IPS-18c (cell line): ENCODE data around the gene SLC28A1.

Experiments
- H3K4me3 ChIP-seq: 2 replicates; pipeline ENCODE4 v1.7.0; 2013; ENCODE audit warnings: low read depth, mild to moderate bottlenecking, low read length, moderate library complexity; ENCODE audit not compliant: insufficient read depth
- H3K9me3 ChIP-seq: one replicate; pipeline ENCODE4 v1.6.1; 2013; ENCODE audit warnings: mild to moderate bottlenecking, low read length, moderate library complexity; ENCODE audit not compliant: control insufficient read depth, insufficient read depth

The SLC28A1 gene

DNA sequence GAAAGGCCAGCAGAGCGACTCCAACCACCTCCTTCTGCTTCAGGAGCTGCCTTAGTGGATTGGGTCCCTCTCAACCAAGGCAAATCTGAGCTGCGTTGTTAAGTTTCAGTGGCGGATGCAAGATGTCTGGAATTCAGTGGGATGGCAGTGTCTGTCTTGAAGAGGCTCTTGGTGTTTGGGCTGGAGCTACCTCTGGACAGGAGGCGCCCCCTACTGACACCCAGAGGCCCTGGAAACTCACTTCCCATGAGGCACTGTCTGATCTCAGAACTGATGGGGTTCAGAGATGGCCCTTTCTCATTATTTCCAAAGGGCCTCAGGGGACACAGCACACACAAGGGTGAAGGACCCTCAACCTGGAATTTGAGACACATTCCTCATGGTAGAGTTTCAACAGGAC lies 6.0 kb upstream of the SLC28A1 start:
- no peak overlapping the region for H3K4me3 ChIP-seq

DNA sequence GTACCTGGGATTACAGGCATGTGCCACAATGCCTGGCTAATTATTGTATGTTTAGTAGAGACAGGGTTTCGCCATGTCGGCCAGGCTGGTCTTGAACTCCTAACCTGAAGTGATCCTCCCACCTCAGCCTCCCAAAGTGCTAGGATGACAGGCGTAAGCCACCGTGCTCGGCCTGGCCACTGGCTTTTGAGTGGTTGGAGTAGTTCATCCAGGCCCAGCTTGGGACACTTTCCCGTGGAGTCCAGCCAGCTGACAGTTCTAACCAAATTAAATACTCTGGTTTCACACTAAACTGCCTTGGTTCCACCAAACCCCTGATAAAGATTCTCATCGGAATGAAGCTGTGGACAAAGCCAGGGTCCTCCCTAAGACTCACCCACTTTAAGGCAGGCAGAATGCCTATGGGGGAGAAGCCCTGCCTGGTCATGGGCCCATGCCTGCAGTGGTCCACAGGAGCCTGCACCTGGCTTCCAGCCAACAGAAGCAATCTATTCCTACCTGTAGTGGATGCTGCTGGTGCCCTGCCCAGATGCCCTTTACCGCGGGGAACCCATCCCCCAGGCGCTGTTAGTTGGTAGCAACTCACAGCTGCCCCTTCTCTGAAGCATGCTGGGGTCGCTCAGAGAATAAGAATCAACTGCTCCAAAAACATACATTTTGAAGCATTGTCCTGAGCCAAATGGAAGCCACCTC lies 5.2 kb upstream of the SLC28A1 start:
- Histone ChIP-seq H3K9me3 (no peaks in the 10 kb centered on the region), H3K4me3 (no peak overlapping the region)

More for the DNA sequence above, 6.0 kb upstream of the SLC28A1 start:
- H3K9me3 ChIP-seq = no peaks in the 10 kb centered on the region

DNA sequence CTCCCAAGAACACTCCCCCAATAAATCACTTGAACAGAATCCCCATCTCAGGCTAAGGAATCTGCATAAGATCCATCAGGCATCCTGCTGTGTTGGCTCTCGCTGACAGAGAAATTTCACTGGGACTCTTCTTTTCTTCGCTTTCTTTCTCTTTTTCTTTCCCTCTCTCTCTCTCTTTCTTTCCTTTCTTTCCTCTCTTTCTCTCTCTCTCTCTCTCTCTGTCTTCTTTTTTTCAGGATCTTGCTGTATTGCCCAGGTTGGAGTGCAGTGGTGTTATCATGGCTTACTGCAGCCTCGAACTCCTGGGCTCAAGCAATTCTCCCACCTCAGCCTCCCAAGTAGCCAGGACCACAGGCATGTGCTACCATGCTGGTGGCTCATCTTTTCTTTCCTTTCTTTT lies 4.5 kb upstream of the SLC28A1 start:
- no peak overlapping the region for H3K4me3 ChIP-seq
- no peaks in the 10 kb centered on the region for H3K9me3 ChIP-seq

DNA sequence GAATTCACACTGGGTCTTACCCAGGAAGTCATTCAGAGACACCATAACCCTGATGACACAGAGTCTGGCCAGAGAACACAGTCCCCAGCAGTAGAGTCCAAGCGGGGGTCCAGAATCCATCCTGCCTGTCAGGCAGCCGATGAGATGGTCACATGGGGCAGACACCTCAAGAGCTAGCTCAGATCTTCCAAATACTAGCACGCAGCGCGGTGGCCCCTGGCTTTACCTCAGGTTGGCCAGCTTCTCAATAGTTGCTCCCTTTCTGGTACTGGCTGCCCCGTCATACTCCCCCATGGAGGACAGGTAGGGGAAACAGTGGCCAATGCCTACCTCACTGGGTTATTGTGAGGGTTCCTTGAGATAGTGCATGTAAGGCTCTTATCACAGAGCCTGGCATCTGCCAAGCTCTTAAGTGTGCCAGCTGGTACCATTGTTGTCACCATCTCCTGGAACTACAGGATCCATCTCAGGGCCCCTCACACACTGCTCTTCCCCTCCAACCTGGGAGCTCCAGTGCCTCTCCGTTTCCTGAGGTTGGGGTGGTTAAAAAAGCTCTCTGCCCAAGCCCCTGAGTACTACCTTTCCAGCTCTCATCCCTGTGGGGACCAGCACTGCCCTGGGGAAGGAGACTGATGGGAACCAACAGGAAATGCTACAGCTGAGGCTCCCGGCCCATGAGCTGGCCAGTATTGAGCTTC lies 3.5 kb upstream of the SLC28A1 start:
- Histone ChIP-seq H3K9me3 (no peaks in the 10 kb centered on the region), H3K4me3 (no peak overlapping the region)

DNA sequence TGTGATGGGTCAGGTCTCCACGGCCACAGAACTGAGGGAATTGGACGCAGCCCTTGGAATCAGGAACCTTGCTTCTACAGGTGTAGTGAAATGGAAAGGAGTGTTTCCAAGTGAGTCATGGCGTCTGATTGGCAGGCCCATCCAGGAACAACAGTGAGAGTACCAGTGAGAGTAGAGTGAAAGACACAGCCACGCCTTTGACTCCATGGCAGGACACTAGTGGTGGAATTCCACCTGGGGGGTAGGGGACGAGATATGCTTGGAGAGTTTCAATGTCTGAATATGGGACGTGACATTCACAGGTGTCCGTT lies 3.0 kb upstream of the SLC28A1 start:
- Histone ChIP-seq H3K4me3 (no peak overlapping the region), H3K9me3 (no peaks in the 10 kb centered on the region)

DNA sequence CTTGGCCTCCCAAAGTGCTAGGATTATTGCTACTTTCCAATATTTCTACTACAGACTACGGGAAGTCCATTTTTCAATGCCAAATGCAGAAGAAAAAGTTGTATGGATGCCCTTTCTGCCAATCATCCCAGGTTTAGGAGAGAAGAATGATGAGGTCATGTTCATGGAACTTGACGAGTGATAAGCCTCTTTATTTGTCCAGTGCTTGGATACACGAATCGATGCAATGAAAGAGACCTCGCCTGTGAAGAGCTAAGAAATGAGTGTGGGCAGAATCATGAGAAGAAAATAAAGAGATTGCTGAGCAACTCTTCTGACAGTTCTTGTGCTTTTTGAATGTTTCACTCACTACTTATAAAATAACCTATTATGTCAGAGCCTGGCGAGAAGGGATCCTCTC lies 996 bp upstream of the SLC28A1 start:
- H3K4me3 ChIP-seq = no peak overlapping the region
- H3K9me3 ChIP-seq = no peaks in the 10 kb centered on the region

DNA sequence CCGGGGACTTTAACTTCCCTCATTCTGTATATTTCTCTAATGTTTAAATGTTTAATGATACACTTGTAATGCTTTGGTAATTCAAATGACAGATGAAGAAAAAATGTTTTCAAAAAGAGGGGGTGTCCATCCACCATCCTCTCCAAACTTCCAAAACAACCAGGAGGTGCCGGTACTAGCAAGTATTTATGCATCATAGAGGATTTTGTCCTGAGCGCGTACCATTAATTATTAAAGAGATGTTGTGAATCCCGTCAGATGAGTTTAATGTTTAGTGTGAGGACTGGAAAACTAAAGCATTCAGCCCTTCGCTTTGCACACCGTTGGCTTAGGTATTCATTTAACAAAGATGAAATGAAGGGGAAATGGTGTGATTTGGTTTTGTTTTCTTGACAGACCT lies 1.3 kb downstream of the SLC28A1 start:
- H3K9me3 ChIP-seq = no peaks in the 10 kb centered on the region

DNA sequence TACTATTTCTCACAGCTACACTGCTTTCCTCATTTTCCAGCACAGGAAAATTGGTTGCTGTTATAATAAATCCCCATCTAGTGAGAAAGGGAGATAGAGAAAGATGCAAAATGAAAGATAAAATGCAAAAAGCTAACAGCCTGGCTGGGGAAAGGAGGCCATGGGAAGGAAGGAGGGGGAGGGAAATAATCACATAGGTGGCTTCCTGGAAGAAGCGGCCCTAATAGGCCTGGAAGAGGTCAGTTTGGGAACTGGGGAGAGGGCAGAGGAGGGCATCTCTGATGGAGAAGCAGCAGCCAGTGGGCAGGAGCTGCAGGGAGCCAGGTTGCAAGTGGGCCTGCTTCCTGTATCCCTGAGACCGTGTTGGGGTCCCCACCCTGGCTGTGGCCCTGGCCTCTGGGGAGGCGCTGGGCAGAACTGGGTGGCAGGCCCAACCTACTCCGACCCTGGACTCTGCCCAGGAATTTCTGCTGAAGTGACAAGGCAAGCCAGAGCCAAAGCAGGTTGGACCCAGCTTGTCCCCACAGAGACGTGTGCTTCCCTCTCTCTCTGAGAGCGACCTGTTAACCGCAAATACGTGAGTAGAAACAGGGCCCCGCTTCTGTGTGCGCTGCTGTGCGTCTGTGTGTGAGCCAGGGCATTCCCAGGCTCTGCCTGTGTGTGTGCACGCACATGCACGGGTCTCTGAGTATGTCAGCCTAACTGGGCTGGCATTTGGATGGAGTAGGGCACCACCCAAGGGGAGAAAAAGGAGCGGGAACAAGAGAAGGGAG lies 1.9 kb downstream of the SLC28A1 start:
- Histone ChIP-seq H3K4me3 (no peak overlapping the region), H3K9me3 (no peaks in the 10 kb centered on the region)

More for the DNA sequence above, 1.3 kb downstream of the SLC28A1 start:
- no peak overlapping the region for H3K4me3 ChIP-seq

DNA sequence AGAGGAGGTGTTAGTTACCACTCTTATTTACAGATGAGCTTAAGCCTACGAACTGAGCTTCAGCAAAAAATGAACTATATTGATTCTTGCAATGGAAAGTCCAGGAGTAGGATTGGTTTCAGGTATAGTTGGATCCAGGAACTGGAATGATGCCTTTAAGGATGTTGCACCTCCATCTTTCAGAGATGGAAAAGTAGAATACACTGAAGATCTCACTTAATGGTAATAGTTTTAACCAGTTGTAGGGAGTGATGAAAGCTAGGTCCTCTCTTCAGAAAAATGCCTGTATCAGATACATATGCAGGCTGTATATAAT lies 2.5 kb downstream of the SLC28A1 start:
- H3K4me3 ChIP-seq = no peak overlapping the region
- H3K9me3 ChIP-seq = no peaks in the 10 kb centered on the region

DNA sequence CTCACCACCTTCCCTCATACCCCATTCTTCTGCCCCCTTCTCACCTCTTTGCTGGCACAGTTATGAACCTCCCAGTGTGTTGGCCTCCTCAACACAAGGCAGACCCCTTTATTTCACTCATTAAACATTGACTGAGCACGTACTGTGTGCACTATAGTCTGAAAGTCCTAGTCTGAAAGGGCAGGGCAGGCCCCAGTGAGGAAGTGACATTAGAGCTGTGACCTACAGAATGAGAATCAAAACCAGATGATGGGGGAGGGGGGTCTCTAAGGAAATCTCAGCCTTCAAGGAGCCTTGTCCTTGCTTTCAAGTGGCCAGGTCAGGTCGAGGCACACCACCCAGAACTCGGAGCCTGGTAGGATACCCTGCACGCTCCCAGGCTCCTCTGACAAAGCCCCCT lies 3.5 kb downstream of the SLC28A1 start:
- H3K4me3 ChIP-seq = no peak overlapping the region

DNA sequence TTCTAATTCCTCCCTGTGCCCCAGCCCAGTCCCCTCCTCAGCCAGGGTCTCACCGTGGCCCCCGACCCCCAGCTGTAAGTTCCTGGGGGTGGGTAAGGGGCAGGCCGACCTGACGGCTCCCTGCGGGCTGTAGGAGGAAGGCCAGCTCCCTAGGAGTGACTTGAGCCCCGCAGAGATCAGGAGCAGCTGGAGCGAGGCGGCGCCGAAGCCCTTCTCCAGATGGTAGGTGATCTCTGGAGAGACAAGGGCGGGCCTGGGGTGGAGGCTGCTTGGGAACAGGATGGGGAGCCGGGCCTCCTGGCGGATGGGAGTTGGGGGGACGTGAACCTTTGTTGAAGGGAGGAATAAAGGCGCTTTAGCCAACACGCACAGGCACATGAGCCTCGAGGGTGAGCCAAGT lies 4.2 kb downstream of the SLC28A1 start:
- Histone ChIP-seq H3K9me3 (no peaks in the 10 kb centered on the region), H3K4me3 (no peak overlapping the region)

More for the DNA sequence above, 3.5 kb downstream of the SLC28A1 start:
- H3K9me3 ChIP-seq = no peaks in the 10 kb centered on the region

DNA sequence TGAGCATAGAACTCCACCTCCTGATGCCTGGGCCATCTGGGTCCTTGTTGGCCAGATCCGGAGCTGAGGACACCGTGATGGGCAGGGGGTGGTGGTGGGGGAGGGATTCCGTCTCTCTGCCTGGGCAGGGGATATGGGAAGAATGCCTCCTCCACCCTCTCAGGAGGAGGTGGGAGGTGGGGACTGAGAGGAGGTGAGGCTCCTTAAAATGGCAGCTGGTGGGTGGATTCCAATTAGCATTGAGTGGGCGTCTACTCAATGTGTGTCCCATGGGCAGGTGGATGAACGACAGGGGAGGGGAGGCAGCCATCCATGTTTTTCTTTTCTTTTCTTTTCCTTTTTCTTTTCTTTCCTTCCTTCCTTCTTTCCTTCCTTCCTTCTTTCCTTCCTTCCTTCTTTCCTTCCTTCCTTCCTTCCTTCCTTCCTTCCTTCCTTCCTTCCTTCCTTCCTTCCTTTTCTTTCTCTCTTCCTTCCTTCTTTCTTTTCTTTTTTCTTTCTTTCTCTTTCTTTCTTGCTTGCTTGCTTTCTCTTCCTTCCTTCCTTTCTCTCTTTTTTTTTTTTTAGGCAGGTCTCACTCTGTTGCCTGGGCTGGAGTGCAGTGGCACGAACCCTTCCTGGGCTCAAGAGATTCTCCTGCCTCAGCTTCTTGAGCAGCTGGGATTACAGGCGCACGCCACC lies 5.0 kb downstream of the SLC28A1 start:
- Histone ChIP-seq H3K4me3 (no peak overlapping the region), H3K9me3 (no peaks in the 10 kb centered on the region)

DNA sequence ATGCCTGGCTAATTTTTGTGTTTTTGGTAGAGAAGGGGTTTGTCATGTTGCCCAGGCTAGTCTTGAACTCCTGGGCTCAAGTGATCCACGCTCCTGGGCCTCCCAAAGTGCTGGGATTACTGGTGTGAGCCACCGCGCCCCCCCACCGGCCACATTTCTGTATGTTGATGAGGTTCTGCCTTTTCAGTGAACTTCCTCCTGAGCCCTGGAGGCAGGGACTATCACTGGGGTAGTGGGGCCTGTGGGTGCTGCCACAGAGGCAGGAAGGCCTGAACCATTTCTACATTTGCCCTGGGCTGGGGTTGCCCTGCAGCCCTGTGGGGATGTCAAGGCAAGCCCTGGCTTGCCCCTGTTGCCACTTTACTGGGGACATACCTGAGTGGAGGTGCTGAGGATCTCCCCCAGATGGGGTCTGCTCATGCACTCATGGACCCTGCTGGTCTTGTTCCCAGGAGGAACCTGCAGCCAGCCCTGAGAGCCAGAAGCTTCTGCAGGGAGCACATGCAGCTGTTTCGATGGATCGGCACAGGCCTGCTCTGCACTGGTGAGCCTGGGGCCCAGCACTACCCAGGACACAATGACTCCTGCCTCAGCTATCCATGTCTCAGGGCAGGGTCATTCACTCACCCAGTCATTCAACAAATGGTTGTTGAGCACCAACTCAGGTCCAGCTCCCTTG lies 5.7 kb downstream of the SLC28A1 start:
- no peaks in the 10 kb centered on the region for H3K9me3 ChIP-seq

DNA sequence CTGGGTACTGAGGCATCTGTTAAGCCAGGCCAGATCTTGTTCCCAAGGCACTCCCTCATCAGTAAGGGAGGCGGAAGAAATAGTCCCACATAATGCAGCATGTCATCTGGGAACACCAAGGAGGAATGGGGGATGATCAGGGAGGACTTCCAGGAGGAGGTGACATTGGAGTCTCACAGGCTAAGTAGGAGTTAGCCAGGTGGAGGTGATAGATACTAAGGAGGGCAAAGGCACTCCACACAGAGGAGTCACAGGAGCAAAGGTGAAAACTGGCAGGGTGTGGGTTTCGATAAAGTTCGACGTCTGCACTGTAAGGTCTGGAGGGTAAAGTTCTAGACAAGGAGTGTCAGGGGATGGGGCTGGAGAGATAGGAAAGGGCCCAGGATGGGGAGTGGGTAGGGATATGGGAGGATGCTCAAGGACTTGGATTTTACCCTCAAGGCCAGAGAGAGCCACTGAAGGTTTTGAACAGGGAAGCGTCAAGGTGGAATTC lies 6.3 kb downstream of the SLC28A1 start:
- Histone ChIP-seq H3K9me3 (no peaks in the 10 kb centered on the region), H3K4me3 (no peak overlapping the region)

More for the DNA sequence above, 5.7 kb downstream of the SLC28A1 start:
- H3K4me3 ChIP-seq = no peak overlapping the region

DNA sequence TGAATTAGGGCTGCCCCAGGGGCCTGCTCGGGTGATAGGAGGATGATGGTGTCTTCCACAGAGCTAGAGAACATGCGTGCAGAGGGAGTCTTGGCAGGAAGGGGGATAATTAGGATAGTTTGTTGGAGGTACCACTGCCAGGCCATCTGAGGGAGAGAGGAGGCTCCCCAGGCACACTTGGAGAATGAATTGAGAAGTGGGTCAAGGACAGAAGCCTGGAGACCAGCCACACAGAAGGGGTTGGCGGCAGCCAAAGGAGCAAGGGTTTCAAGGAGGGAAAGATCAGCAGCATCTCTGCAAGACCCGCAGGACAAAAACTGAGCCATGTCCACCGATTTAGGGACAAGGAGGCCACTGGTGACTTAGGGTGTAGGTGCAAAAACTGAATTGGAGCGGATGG lies 6.9 kb downstream of the SLC28A1 start:
- Histone ChIP-seq H3K9me3 (no peaks in the 10 kb centered on the region), H3K4me3 (no peak overlapping the region)

DNA sequence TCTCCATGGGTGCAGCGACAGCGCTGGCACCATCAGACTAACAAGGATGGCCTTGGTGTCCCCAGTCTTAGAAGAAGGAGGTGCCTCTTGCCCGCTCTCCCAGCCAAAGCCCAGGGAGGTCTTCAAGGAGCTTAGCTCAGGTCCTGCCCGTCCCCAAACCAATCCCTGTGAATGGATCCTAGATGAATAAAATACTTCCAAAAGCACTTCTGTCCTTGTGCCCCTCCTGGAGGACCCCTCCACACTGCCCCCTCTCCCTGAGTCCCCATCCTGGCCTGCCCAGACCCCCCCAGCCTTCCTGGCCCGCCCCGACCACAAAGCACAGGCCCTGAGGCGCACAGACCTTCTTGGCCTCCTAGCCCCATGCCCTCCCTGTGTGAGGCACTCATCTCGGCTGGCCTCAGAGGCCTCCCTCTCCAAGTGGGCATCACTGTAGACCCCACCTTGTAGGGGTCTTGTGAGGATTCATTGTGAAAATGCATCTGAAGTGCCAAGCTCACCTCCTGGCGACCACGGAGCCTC lies 8.4 kb downstream of the SLC28A1 start:
- no peaks in the 10 kb centered on the region for H3K9me3 ChIP-seq
- H3K4me3 ChIP-seq = no peak overlapping the region

DNA sequence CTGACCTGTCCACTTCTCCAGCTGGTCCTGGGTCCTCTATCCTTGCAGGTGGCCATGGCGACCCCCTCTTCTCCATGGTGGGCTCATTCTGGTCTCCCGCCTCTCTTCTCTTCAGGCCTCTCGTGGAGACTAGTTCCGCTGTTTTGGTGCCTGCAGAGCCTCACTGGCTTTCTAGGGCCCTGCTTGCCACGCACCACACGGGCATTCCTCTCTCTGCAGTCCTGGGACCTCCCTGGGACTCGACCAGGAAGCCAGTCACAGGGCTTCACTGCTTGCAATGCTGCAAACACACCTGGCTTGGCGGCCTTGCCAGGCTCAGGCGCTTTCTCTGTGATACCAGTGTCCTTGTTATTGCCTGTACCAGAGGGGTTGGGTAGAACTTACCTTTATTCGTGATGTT lies 9.1 kb downstream of the SLC28A1 start:
- Histone ChIP-seq H3K4me3 (no peak overlapping the region), H3K9me3 (no peaks in the 10 kb centered on the region)
